WTC11 (cell line): ENCODE results near the gene DDC. TPM values are rescaled to one million over a fixed set of nuclear protein-coding genes. Genes with fewer than 3 reads are reported as not detected.
"Not testable (repeated sequence)": the region's sequence is repeated elsewhere in the genome, so short reads cannot be mapped to it uniquely, and the experiment has no call there.

Experiments
- ATAC-seq: fragments of 200-7000 bp; cut with Tn5 transposase; 2 replicates; pipeline ENCODE4 v1.10.0; 2021; ENCODE audit warnings: mild to moderate bottlenecking, moderate library complexity
- CTCF ChIA-PET: fragments of 300-600 bp; sonication (Branson Sonifier 250); formaldehyde crosslinking; loops from one replicate; lab custom pipeline; 2021; ENCODE audit warnings: antibody characterized with exemption; lab: Charles Lee
- POLR2A ChIA-PET: fragments of 350-600 bp; sonication (Branson Sonifier 250); formaldehyde crosslinking; loops from one replicate; lab custom pipeline; 2021; ENCODE audit warnings: antibody characterized with exemption; lab: Charles Lee
- DNase-seq: peaks from one replicate; pipeline ENCODE4 v3.0.0; 2021; ENCODE audit warnings: low spot score
- H3K27ac Mint-ChIP-seq: 2 replicates; pipeline ENCODE4 v1.8.0; 2021; ENCODE audit warnings: mixed read lengths
- H3K27me3 Mint-ChIP-seq: 2 replicates; pipeline ENCODE4 v1.8.0; 2021; ENCODE audit warnings: low read depth, mild to moderate bottlenecking, moderate library complexity, mixed read lengths
- H3K36me3 Mint-ChIP-seq: 2 replicates; pipeline ENCODE4 v1.8.0; 2021; ENCODE audit warnings: mixed read lengths
- H3K4me1 Mint-ChIP-seq: 2 replicates; pipeline ENCODE4 v1.8.0; 2022; ENCODE audit warnings: mixed read lengths
- H3K4me3 Mint-ChIP-seq: 2 replicates; pipeline ENCODE4 v1.8.0; 2021; ENCODE audit warnings: mild to moderate bottlenecking, moderate library complexity, mixed read lengths
- H3K9me3 Mint-ChIP-seq: 2 replicates; pipeline ENCODE4 v1.8.0; 2021; ENCODE audit warnings: mixed read lengths
- IRF2 ChIP-seq: sonication (generic); formaldehyde crosslinking; IDR thresholded peaks from 2 replicates; pipeline ENCODE4 v1.8.0; 2022; ENCODE audit warnings: low read depth, missing genetic modification reagents, borderline replicate concordance
- KAT7 ChIP-seq: sonication (generic); formaldehyde crosslinking; IDR thresholded peaks from 2 replicates; pipeline ENCODE4 v1.8.1; 2023; ENCODE audit warnings: missing genetic modification reagents, mild to moderate bottlenecking, borderline replicate concordance
- MYBL2 ChIP-seq: sonication (generic); formaldehyde crosslinking; IDR thresholded peaks from 2 replicates; pipeline ENCODE4 v1.8.1; 2023; ENCODE audit warnings: mild to moderate bottlenecking, moderate library complexity, missing genetic modification reagents
- NFATC4 ChIP-seq: fragments of 250-450 bp; sonication (Bioruptor Pico); IDR thresholded peaks from 2 replicates; pipeline ENCODE4 v1.9.0; 2021; ENCODE audit warnings: mild to moderate bottlenecking
- NR3C1 ChIP-seq: sonication (generic); formaldehyde crosslinking; conservative IDR thresholded peaks from 2 replicates; pipeline ENCODE4 v1.8.1; 2023; ENCODE audit warnings: low read depth, mild to moderate bottlenecking, missing genetic modification reagents
- RORB ChIP-seq: fragments of 250-450 bp; sonication (Bioruptor Pico); IDR thresholded peaks from 2 replicates; pipeline ENCODE4 v1.9.0; 2021; ENCODE audit warnings: mild to moderate bottlenecking
- SOX15 ChIP-seq: fragments of 250-450 bp; sonication (Bioruptor Pico); IDR thresholded peaks from 2 replicates; pipeline ENCODE4 v1.9.0; 2021; ENCODE audit warnings: mild to moderate bottlenecking
- ZNF121 ChIP-seq: sonication (generic); formaldehyde crosslinking; IDR thresholded peaks from 2 replicates; pipeline ENCODE4 v1.8.0; 2023; ENCODE audit warnings: missing genetic modification reagents
- ZNF232 ChIP-seq: sonication (generic); formaldehyde crosslinking; IDR thresholded peaks from 2 replicates; pipeline ENCODE4 v1.8.0; 2022; ENCODE audit warnings: mild to moderate bottlenecking, missing genetic modification reagents
- ZNF671 ChIP-seq: fragments of 250-450 bp; sonication (Bioruptor Pico); IDR thresholded peaks from 2 replicates; pipeline ENCODE4 v1.8.0; 2021; ENCODE audit warnings: mild to moderate bottlenecking
- total RNA-seq: library from RNA; stranded (reverse); gene quantifications from 3 replicates; pipeline ENCODE4 v1.2.3, GENCODE V29; 2021
- TF ChIP-seq, protein P1 (sequence below): fragments of 250-450 bp; sonication (Bioruptor Pico); conservative IDR thresholded peaks from 2 replicates; pipeline ENCODE4 v1.9.0; 2021; ENCODE audit warnings: mild to moderate bottlenecking
- TF ChIP-seq, protein P2 (sequence below): fragments of 250-450 bp; sonication (Bioruptor Pico); IDR thresholded peaks from 2 replicates; pipeline ENCODE4 v1.9.0; 2021; ENCODE audit warnings: mild to moderate bottlenecking
- TF ChIP-seq, protein P3 (sequence below): sonication (generic); formaldehyde crosslinking; IDR thresholded peaks from 2 replicates; pipeline ENCODE4 v1.8.0; 2022; ENCODE audit warnings: missing genetic modification reagents
- TF ChIP-seq, protein P4 (sequence below): fragments of 250-450 bp; sonication (Bioruptor Pico); IDR thresholded peaks from 2 replicates; pipeline ENCODE4 v2.1.2; 2022; ENCODE audit warnings: mild to moderate bottlenecking, moderate library complexity
- TF ChIP-seq, protein P5 (sequence below): fragments of 250-450 bp; sonication (Bioruptor Pico); IDR thresholded peaks from 2 replicates; pipeline ENCODE4 v1.9.0; 2021; ENCODE audit warnings: mild to moderate bottlenecking
- TF ChIP-seq, protein P6 (sequence below): sonication (generic); formaldehyde crosslinking; IDR thresholded peaks from 2 replicates; pipeline ENCODE4 v1.8.0; 2022; ENCODE audit warnings: mild to moderate bottlenecking, missing genetic modification reagents
- TF ChIP-seq, protein P7 (sequence below): sonication (generic); formaldehyde crosslinking; IDR thresholded peaks from 2 replicates; pipeline ENCODE4 v1.8.1; 2023; ENCODE audit warnings: mild to moderate bottlenecking, moderate library complexity, missing genetic modification reagents

The DDC gene
- total RNA-seq, 1 experiment from 2014 or later = not detected

DNA sequence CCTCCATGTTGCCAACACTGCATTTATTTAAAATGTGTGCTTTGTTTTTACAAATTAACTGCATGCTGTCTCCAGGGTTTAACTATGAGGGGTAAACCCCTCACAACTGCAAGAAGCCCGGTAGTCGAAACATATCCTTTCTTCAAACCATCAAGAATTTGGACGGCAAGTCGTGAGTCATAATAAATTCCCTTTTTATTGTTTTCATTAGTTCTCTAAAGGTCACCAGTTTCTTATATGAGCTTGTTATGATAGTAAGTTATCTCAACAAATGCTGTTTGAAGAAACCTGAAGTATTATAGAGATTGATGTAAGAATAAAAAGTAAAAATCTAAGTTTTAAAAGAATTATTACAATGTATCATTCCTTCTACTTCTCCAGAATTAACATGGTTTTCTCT lies 102.8 kb downstream of the DDC start (continued):
- TF ChIP-seq, protein P1, sequence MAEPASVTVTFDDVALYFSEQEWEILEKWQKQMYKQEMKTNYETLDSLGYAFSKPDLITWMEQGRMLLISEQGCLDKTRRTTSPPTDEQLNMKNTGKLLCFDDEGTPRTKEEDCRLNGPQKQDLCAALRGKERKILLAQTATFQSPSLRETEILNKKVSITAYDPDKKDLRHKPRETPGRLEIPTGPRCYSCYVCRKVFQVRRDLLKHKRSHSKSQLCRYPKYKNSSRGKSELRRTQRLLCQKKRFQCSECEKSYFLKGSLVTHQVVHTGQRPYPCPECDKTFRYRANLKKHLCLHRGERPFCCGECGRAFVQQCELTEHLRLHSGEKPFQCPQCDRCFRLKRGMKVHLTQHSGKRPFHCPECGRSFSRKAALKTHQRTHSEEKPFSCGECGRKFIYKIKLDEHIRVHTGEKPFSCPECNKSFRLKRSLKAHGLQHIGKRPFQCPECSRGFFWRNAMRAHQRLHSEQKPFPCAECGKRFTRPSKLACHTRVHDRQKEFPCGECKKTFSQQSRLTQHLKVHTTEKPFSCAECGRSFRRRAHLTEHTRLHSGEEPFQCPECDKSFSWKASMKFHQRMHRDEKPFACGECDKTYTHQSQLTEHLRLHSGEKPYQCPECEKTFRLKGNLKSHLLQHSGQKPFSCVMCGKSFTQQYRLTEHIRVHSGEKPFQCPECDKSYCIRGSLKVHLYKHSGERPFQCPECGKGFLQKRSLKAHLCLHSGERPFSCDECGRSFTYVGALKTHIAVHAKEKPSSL (CRISPR knock-in tag) = no peak
- TF ChIP-seq, protein P2, sequence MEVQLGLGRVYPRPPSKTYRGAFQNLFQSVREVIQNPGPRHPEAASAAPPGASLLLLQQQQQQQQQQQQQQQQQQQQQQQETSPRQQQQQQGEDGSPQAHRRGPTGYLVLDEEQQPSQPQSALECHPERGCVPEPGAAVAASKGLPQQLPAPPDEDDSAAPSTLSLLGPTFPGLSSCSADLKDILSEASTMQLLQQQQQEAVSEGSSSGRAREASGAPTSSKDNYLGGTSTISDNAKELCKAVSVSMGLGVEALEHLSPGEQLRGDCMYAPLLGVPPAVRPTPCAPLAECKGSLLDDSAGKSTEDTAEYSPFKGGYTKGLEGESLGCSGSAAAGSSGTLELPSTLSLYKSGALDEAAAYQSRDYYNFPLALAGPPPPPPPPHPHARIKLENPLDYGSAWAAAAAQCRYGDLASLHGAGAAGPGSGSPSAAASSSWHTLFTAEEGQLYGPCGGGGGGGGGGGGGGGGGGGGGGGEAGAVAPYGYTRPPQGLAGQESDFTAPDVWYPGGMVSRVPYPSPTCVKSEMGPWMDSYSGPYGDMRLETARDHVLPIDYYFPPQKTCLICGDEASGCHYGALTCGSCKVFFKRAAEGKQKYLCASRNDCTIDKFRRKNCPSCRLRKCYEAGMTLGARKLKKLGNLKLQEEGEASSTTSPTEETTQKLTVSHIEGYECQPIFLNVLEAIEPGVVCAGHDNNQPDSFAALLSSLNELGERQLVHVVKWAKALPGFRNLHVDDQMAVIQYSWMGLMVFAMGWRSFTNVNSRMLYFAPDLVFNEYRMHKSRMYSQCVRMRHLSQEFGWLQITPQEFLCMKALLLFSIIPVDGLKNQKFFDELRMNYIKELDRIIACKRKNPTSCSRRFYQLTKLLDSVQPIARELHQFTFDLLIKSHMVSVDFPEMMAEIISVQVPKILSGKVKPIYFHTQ (CRISPR knock-in tag) = no peak
- TF ChIP-seq KAT7 (CRISPR knock-in tag) = no peak
- TF ChIP-seq, protein P3, sequence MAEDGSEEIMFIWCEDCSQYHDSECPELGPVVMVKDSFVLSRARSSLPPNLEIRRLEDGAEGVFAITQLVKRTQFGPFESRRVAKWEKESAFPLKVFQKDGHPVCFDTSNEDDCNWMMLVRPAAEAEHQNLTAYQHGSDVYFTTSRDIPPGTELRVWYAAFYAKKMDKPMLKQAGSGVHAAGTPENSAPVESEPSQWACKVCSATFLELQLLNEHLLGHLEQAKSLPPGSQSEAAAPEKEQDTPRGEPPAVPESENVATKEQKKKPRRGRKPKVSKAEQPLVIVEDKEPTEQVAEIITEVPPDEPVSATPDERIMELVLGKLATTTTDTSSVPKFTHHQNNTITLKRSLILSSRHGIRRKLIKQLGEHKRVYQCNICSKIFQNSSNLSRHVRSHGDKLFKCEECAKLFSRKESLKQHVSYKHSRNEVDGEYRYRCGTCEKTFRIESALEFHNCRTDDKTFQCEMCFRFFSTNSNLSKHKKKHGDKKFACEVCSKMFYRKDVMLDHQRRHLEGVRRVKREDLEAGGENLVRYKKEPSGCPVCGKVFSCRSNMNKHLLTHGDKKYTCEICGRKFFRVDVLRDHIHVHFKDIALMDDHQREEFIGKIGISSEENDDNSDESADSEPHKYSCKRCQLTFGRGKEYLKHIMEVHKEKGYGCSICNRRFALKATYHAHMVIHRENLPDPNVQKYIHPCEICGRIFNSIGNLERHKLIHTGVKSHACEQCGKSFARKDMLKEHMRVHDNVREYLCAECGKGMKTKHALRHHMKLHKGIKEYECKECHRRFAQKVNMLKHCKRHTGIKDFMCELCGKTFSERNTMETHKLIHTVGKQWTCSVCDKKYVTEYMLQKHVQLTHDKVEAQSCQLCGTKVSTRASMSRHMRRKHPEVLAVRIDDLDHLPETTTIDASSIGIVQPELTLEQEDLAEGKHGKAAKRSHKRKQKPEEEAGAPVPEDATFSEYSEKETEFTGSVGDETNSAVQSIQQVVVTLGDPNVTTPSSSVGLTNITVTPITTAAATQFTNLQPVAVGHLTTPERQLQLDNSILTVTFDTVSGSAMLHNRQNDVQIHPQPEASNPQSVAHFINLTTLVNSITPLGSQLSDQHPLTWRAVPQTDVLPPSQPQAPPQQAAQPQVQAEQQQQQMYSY (CRISPR knock-in tag) = no peak
- TF ChIP-seq, all 79 proteins: peak for 0

DNA sequence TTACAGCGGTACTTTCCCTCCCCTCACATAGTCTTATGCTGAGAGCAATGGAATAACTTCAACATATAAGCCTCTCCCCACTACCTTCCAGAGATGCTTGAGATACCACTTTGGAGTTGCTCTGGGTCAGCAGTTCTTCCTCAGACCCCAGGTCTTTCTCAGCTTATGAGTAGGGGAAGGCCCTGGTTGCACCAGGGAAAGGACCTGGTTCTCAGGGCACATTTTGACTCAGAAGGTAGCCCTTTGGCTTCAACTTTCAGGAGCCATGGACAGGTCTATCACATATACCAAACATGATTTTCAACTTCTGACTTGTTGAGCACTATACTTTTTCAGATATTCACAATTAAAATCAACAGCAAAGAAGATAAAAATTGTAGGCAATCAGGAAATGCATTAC lies 103.5 kb downstream of the DDC start:
- Mint-ChIP-seq H3K9me3 (peaks cover 20% of the 10 kb centered on the region), H3K27ac (no peak overlapping the region), H3K4me1 (no peaks in the 10 kb centered on the region), H3K4me3 (no peak overlapping the region), H3K36me3 (peaks cover 14% of the 10 kb centered on the region)
- ChIA-PET CTCF (no interaction called here), POLR2A (no interaction called here)
- ATAC-seq = no peak
- no peak for DNase-seq
- TF ChIP-seq ZNF121 (CRISPR knock-in tag) (no peak), SOX15 (CRISPR knock-in tag) (no peak), MYBL2 (CRISPR knock-in tag) (no peak), RORB (no peak), IRF2 (no peak), NFATC4 (CRISPR knock-in tag) (no peak), NR3C1 (CRISPR knock-in tag) (no peak), ZNF671 (CRISPR knock-in tag) (no peak), ZNF232 (CRISPR knock-in tag) (no peak)
- TF ChIP-seq, protein P4, sequence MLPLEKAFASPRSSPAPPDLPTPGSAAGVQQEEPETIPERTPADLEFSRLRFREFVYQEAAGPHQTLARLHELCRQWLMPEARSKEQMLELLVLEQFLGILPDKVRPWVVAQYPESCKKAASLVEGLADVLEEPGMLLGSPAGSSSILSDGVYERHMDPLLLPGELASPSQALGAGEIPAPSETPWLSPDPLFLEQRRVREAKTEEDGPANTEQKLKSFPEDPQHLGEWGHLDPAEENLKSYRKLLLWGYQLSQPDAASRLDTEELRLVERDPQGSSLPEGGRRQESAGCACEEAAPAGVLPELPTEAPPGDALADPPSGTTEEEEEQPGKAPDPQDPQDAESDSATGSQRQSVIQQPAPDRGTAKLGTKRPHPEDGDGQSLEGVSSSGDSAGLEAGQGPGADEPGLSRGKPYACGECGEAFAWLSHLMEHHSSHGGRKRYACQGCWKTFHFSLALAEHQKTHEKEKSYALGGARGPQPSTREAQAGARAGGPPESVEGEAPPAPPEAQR = no peak
- TF ChIP-seq, protein P5, sequence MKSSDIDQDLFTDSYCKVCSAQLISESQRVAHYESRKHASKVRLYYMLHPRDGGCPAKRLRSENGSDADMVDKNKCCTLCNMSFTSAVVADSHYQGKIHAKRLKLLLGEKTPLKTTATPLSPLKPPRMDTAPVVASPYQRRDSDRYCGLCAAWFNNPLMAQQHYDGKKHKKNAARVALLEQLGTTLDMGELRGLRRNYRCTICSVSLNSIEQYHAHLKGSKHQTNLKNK = no peak
- TF ChIP-seq, protein P2 (CRISPR knock-in tag) = no peak
- TF ChIP-seq, protein P6, sequence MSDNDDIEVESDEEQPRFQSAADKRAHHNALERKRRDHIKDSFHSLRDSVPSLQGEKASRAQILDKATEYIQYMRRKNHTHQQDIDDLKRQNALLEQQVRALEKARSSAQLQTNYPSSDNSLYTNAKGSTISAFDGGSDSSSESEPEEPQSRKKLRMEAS = no peak
- TF ChIP-seq, protein P7, sequence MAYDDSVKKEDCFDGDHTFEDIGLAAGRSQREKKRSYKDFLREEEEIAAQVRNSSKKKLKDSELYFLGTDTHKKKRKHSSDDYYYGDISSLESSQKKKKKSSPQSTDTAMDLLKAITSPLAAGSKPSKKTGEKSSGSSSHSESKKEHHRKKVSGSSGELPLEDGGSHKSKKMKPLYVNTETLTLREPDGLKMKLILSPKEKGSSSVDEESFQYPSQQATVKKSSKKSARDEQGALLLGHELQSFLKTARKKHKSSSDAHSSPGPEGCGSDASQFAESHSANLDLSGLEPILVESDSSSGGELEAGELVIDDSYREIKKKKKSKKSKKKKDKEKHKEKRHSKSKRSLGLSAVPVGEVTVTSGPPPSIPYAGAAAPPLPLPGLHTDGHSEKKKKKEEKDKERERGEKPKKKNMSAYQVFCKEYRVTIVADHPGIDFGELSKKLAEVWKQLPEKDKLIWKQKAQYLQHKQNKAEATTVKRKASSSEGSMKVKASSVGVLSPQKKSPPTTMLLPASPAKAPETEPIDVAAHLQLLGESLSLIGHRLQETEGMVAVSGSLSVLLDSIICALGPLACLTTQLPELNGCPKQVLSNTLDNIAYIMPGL (CRISPR knock-in tag) = no peak
- TF ChIP-seq, all 79 proteins: peak for 0
- peaks cover 11% of the 10 kb centered on the region for H3K27me3 Mint-ChIP-seq

DNA sequence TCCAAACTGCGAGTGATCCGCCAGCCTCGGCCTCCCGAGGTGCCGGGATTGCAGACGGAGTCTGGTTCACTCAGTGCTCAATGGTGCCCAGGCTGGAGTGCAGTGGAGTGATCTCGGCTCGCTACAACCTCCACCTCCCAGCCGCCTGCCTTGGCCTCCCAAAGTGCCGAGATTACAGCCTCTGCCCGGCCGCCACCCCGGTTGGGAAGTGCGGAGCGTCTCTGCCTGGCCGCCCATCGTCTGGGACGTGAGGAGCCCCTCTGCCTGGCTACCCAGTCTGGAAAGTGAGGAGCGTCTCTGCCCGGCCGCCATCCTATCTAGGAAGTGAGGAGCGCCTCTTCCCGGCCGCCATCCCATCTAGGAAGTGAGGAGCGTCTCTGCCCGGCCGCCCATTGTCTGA lies 106.0 kb downstream of the DDC start:
- POLR2A ChIA-PET, CTCF ChIA-PET, H3K27me3 Mint-ChIP-seq, H3K4me3 Mint-ChIP-seq, H3K27ac Mint-ChIP-seq, DNase-seq, ATAC-seq, H3K4me1 Mint-ChIP-seq: not testable (repeated sequence)
- Mint-ChIP-seq H3K9me3 (peaks cover 20% of the 10 kb centered on the region), H3K36me3 (peaks cover 14% of the 10 kb centered on the region)
